Vagina (tissue), 2 donors: ENCODE results near the gene SERPINB12.

Experiments used
- CTCF ChIP-seq, 3 experiments: fragments of 450-650 bp in 2 of 3; fragments of 200-600 bp in 1 of 3; sonication (generic) in 1 of 3; IDR thresholded peaks; one replicate each; pipeline ENCODE4 v1.5.1; 2017 to 2019; ENCODE audit warnings: antibody characterized with exemption in 3 of 3, mild to moderate bottlenecking in 2 of 3, moderate library complexity in 2 of 3
- POLR2A ChIP-seq, 2 donors: fragments of 450-650 bp; IDR thresholded peaks; one replicate each; pipeline ENCODE4 v1.6.1; 2017; ENCODE audit warnings: antibody characterized with exemption in 2 of 2, mild to moderate bottlenecking in 2 of 2, moderate library complexity in 2 of 2

GRCh38 chr18:63567825-63568224 is 25.7 kb downstream of the SERPINB12 start:
- TF ChIP-seq POLR2A (IDR thresholded peaks at IDR 0.05) (no peak), CTCF (IDR thresholded peaks at IDR 0.05) (no peak)
